ENCODE measurements around the gene SLC35E1. TPM values are rescaled to one million over a fixed set of nuclear protein-coding genes. Genes with fewer than 3 reads are reported as not detected.

The SLC35E1 gene
- total RNA-seq, 2 donors from 2014 or later: 42.0 to 69.1 TPM

DNA sequence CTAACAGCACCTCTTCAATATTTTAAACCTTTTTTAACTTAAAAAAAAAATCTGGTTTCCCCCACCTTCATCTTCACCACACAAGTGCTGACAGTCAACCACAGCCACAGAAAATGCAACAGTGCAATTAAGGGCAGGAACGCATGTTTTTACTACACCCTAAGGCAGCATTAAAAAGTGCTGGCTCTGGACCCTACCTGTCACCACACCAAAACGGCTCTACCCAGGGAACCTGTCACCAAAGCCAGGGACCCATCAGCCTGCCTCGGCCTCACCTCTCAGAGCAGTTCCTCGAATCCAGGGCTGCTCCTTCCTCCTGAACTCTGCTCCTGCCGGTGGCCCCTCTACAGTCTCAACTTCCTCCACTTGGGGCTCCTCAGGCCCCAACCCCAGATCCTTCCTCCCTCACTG lies 22.5 kb upstream of the SLC35E1 start:
- intact Hi-C loops (cut with DNase I): no loop called here
- H3K27me3 ChIP-seq (replicated peaks; ENCODE audit: insufficient read depth): no peaks in the 10 kb centered on the region
- no peak overlapping the region for H3K4me3 ChIP-seq
- H3K36me3 ChIP-seq: no peaks in the 10 kb centered on the region
- H3K9me3 ChIP-seq: no peaks in the 10 kb centered on the region
- TF ChIP-seq POLR2A (IDR thresholded peaks at IDR 0.05): no peak
- TF ChIP-seq, protein P1, sequence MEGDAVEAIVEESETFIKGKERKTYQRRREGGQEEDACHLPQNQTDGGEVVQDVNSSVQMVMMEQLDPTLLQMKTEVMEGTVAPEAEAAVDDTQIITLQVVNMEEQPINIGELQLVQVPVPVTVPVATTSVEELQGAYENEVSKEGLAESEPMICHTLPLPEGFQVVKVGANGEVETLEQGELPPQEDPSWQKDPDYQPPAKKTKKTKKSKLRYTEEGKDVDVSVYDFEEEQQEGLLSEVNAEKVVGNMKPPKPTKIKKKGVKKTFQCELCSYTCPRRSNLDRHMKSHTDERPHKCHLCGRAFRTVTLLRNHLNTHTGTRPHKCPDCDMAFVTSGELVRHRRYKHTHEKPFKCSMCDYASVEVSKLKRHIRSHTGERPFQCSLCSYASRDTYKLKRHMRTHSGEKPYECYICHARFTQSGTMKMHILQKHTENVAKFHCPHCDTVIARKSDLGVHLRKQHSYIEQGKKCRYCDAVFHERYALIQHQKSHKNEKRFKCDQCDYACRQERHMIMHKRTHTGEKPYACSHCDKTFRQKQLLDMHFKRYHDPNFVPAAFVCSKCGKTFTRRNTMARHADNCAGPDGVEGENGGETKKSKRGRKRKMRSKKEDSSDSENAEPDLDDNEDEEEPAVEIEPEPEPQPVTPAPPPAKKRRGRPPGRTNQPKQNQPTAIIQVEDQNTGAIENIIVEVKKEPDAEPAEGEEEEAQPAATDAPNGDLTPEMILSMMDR (IDR thresholded peaks at IDR 0.05): no peak
- TF ChIP-seq POLR2AphosphoS5 (IDR thresholded peaks at IDR 0.05): no peak
- no peaks in the 10 kb centered on the region for H3K4me1 ChIP-seq (replicated peaks)
- WGBS: 52% methylated on average over 5 of the region's 5 CpGs
- DNase-seq (ENCODE audit: low spot score): no peak
- H3K27ac ChIP-seq: no peak overlapping the region

DNA sequence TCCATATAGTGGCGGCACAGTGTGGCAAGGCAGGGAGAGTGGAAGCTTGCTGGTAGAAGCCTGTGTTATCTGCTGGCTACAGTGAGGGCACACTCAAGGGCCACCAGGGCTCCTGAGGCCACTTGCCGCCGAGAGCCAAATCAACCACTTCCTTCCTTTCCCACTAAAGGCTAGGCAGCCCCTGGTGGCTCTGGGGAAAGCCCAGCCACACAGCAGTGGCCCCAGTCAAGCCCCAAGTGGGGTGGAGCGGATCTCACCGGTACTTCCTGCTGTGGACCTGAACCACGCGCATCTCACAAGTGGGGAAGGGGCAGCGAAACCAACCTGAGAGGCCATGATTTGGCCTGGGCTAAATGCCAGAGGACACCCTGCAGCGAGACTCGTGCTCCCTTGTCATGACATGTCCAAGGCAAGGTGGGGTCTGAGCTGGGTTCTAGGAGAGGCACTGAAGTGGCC lies 21.9 kb upstream of the SLC35E1 start:
- no peak overlapping the region for H3K27ac ChIP-seq
- no peaks in the 10 kb centered on the region for H3K4me1 ChIP-seq (replicated peaks)
- TF ChIP-seq POLR2AphosphoS5 (IDR thresholded peaks at IDR 0.05): no peak
- TF ChIP-seq, protein P1 (IDR thresholded peaks at IDR 0.05): no peak
- no peak for TF ChIP-seq POLR2A (IDR thresholded peaks at IDR 0.05)
- H3K36me3 ChIP-seq: no peaks in the 10 kb centered on the region
- no peak for DNase-seq (ENCODE audit: low spot score)
- no peaks in the 10 kb centered on the region for H3K27me3 ChIP-seq (replicated peaks; ENCODE audit: insufficient read depth)
- intact Hi-C loops (cut with DNase I): no loop called here
- H3K9me3 ChIP-seq: no peaks in the 10 kb centered on the region
- no peak overlapping the region for H3K4me3 ChIP-seq
- WGBS: 54% methylated on average over 9 of the region's 10 CpGs

DNA sequence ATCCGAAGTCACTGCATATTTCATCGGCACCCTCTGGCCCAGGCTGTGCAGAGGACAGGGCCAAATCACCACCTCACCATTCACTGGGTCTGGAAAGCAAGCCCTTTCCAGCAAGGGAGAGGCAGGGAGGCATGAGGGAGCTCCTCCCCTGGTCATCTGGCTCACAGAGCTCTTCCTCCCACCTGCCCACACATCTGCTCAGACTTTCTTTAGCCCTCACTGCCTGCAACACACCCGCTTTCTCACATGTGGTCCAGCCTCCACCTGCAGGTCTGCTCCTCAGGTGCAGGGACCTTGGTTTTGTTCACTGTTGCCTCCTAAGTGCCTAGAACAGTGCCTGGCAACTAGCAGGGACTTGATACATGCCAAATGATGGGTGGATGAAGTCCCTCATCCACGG lies 21.0 kb upstream of the SLC35E1 start:
- Histone ChIP-seq H3K9me3 (no peaks in the 10 kb centered on the region), H3K4me3 (no peak overlapping the region), H3K4me1 (replicated peaks) (peaks cover 9% of the 10 kb centered on the region), H3K27me3 (replicated peaks; ENCODE audit: insufficient read depth) (no peaks in the 10 kb centered on the region), H3K36me3 (no peaks in the 10 kb centered on the region), H3K27ac (no peak overlapping the region)
- intact Hi-C loops (cut with DNase I): no loop called here
- 100% methylated on average over 4 of the region's 4 CpGs for WGBS
- no peak for DNase-seq (ENCODE audit: low spot score)
- no peak for TF ChIP-seq POLR2A (IDR thresholded peaks at IDR 0.05)
- TF ChIP-seq, protein P1 (IDR thresholded peaks at IDR 0.05): no peak
- no peak for TF ChIP-seq POLR2AphosphoS5 (IDR thresholded peaks at IDR 0.05)

DNA sequence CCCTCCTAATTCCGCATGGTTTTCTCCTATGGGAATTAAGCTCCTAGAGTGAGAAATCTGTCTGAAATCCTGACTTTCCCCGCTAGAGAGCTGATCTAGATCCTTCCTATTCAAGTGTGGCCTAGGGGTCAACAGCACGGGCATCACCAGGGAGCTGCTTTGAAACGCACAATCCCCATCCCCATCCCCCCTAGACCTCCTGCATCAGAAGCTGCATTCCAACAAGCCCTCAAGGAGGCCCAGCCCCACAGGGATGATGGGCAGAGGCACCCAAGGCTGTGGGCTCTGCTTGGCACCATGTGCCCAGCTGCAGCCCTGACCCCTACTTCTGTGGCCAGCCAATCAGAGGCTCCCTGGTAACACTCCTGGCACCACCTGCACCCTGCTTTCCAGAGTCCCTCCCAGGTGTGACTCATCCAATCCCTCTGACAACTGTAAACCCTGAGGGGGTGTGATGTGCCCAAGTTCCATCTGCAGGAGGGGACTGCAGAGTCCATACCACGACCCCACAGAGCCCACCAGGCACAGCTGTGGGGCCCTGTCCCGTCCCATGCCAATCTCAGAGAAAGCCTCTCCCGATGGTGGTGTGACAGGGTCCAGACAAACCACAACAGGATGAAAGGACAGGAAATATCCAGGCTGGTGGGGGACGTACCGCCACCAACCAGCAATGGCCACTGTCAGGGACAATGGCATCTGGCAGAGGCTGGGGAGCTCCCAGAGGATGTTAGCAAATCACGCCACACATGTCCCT lies 19.8 kb upstream of the SLC35E1 start:
- no peak overlapping the region for H3K4me3 ChIP-seq
- H3K36me3 ChIP-seq: no peaks in the 10 kb centered on the region
- H3K4me1 ChIP-seq (replicated peaks): peaks cover 21% of the 10 kb centered on the region
- DNase-seq (ENCODE audit: low spot score): no peak
- H3K27me3 ChIP-seq (replicated peaks; ENCODE audit: insufficient read depth): no peaks in the 10 kb centered on the region
- TF ChIP-seq POLR2A (IDR thresholded peaks at IDR 0.05) (no peak), POLR2AphosphoS5 (IDR thresholded peaks at IDR 0.05) (no peak)
- TF ChIP-seq, protein P1 (IDR thresholded peaks at IDR 0.05): no peak
- WGBS: 70% methylated on average over 10 of the region's 10 CpGs
- no peak overlapping the region for H3K27ac ChIP-seq
- intact Hi-C loops (cut with DNase I): no loop called here
- no peaks in the 10 kb centered on the region for H3K9me3 ChIP-seq
